ENCODE data around the gene MAPK1.

Gene MAPK1

GRCh38 chr22:21765909-21766529 lies 101.4 kb downstream of the MAPK1 start (continued):
- TF ChIP-seq PRDM10 (tag by site-specific recombination; IDR thresholded peaks at IDR 0.05) (no peak), ZNF112 (tag by site-specific recombination; IDR thresholded peaks at IDR 0.05) (no peak), BCL11B (tag by site-specific recombination; IDR thresholded peaks at IDR 0.05; ENCODE audit: low read depth) (no peak), GLI2 (tag by site-specific recombination; IDR thresholded peaks at IDR 0.05; ENCODE audit: borderline replicate concordance, low read depth) (no peak), ZBTB48 (tag by site-specific recombination; IDR thresholded peaks at IDR 0.05) (no peak), ZBTB49 (tag by site-specific recombination; IDR thresholded peaks at IDR 0.05; ENCODE audit: low read depth) (no peak), REST (tag by site-specific recombination; IDR thresholded peaks at IDR 0.05) (no peak), OSR2 (tag by site-specific recombination; IDR thresholded peaks at IDR 0.05) (no peak), MZF1 (tag by site-specific recombination; IDR thresholded peaks at IDR 0.05; ENCODE audit: borderline replicate concordance) (no peak), ZNF157 (tag by site-specific recombination; IDR thresholded peaks at IDR 0.05) (no peak)

- Histone ChIP-seq H3K4me1 (ENCODE audit: control insufficient read depth, insufficient read depth, low read length) (0 out of 2 replicates have a peak, but pooled peaks cover 3% of the 10 kb centered on the region), H3K27ac (ENCODE audit: extremely low read depth, low read depth, low read length) (no peak overlapping the region), H3K4me3 (ENCODE audit: low read depth, low read length) (no peak overlapping the region), H3K36me3 (ENCODE audit: control insufficient read depth in 2 of 2, insufficient read depth in 1 of 2, low read length in 2 of 2) (peaks cover under 1 to 92% of the 10 kb centered on the region in 2 experiments; a peak in 2 of 3 replicates), H3K9me3 (ENCODE audit: control insufficient read depth, insufficient read depth, low read depth, low read length) (no peaks in the 10 kb centered on the region)
- ChIA-PET CTCF (interaction anchor here (0.5 to 1.5 kb wide), 3 partner anchors 8 to 222 kb away, joined by 3 to 4 read pairs (median 3); no protein-coding TSS in a partner anchor), POLR2A (no interaction called here)
- no peak for TF ChIP-seq ZFP41 (tag by site-specific recombination; IDR thresholded peaks at IDR 0.05; ENCODE audit: borderline replicate concordance)
- no peak for TF ChIP-seq ZNF394 (tag by site-specific recombination; IDR thresholded peaks at IDR 0.05; ENCODE audit: borderline replicate concordance)
- no peak for TF ChIP-seq PRDM10 (tag by site-specific recombination; IDR thresholded peaks at IDR 0.05)
- TF ChIP-seq ZNF354C (tag by site-specific recombination; IDR thresholded peaks at IDR 0.05; ENCODE audit: borderline replicate concordance, low read depth): no peak
- TF ChIP-seq ZNF544 (tag by site-specific recombination; IDR thresholded peaks at IDR 0.05): no peak
- TF ChIP-seq ZNF561 (tag by site-specific recombination; IDR thresholded peaks at IDR 0.05; ENCODE audit: borderline replicate concordance): no peak
- TF ChIP-seq ZNF19 (tag by site-specific recombination; IDR thresholded peaks at IDR 0.05; ENCODE audit: low read depth): no peak
- no peak for TF ChIP-seq ZFP69B (tag by site-specific recombination; IDR thresholded peaks at IDR 0.05)
- no peak for TF ChIP-seq ZNF549 (tag by site-specific recombination; IDR thresholded peaks at IDR 0.05)
- no peak for TF ChIP-seq ZNF433 (tag by site-specific recombination; IDR thresholded peaks at IDR 0.05; ENCODE audit: low read depth)
- no peak for TF ChIP-seq ZNF654 (tag by site-specific recombination; IDR thresholded peaks at IDR 0.05; ENCODE audit: low read depth)
- no peak for TF ChIP-seq ZNF239 (tag by site-specific recombination; IDR thresholded peaks at IDR 0.05)
Observed at GRCh38 chr22:21764038-21764804, 103.2 kb downstream of the MAPK1 start.

Measured in HEK293 (cell line).